GM21390 (cell line): ENCODE data around the gene VSIG1.

Experiments used
- ATAC-seq: cut with Tn5 transposase; IDR thresholded peaks from one replicate; pipeline ENCODE4 v1.9.1; 2021; ENCODE audit not compliant: unreplicated experiment

The VSIG1 gene

DNA sequence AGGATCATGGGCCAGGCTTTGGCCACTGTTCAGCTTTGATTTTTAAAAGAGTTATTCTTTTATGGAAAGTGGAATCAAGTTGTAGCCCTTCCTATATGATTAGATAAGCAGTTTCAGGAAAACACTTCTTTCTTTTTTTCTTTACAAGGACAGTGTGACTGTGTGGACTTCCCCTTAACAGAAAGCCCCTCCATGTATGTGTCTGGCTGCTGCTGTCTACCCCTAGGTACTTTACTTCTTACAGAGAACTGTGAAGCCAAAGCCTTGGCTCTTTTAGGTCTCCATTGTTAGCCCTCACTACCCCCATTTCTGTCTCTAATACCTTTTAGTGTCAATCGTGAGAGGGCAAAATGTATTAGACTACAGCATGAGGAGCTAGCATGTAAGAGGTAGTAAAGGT, 19.1 kb downstream of the VSIG1 start:
- ATAC-seq, result no peak

DNA sequence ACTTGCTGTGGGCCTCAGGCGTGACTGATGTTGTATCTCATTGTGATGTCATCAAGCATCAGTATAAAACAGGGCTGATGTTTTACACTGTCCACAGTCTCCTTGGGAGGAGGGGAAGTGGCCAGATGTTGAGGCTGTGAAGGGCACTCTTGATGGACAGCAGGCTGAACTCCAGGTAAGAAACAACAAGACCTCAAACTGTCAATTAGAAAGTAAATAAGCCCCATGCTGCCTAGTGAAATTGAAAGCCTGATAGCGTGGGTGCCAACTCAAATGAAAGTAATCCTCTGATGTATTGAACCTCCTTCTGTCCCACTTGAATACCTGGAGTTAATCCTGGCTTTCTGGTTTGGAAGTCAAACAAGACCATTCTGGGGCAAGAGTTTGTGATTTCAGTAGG, 19.7 kb downstream of the VSIG1 start:
- no peak for ATAC-seq

DNA sequence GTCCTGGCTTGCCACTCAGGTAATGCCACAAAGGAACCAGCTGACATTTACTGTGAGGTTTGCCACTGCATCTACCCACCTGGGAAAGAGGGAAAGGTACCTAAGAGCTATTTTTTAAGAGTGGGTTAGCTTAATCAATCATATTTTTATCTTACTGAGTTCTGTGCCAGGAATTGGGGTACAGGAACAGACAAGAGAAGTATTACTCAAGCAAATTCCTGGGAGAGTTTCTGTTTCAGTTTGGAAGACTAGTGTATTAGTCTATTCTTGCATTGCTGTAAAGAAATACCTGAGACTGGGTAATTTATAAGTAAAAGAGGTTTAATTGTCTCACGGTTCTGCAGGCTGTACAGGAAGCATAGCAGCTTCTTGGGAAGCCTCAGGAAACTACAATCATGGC, 23.3 kb downstream of the VSIG1 start:
- no peak for ATAC-seq

DNA sequence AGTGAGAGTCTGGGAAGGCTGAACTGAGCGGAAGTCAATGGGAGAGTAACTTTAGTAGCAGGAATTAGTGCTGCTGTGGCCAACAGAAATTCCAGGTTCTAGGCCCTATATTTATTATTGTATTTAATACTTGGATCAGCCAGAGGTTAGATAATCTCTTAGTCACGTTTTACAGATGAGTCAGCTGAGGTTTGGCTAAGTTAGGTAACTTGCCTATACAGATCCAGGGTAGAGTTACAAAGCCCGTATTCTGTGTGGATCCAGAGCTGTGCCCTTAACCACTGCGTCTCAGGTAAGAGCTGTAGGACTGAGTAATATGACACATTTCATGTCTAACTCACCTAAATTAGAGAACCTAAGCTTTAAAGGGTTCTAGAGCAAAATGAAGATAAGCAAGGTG, 26.0 kb downstream of the VSIG1 start:
- no peak for ATAC-seq

DNA sequence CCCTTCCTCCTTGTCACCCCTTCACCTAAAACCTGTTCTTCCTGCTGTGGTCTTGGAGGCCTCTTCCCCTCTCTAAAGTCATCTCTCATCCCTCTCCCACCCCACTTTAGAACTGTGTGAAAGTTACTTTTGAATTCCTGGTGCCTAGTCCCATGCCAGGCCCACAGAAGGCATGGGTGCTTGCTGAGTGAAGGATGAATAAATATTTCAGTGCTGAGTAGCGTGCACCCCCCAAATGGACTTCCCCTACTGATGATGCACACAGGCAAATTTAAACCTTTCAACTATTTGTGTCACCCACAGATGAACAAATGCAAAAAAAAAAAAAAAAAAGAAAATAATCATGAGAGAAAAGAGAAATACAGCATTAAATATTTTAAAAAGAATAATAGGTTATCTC, 26.7 kb downstream of the VSIG1 start:
- peak; percentile 13 for ATAC-seq

DNA sequence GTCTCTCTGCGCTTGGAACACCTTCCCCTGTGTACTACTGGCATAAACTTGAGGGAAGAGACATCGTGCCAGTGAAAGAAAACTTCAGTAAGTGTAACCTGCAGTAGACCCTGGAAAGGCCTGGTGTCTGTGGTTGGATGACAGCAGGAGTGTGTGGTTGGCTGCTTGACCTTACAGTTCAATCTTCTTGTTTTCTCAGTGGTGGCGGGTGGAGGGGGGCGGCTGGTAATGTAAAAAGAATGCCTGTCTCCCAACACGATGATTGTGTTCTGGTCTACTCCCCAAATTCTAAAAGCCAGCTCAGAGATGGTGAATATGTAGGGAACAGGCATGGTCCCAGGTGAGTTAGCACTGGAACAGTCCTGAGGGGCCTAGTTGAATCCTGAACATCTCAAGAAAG, 27.9 kb downstream of the VSIG1 start:
- ATAC-seq, result no peak

DNA sequence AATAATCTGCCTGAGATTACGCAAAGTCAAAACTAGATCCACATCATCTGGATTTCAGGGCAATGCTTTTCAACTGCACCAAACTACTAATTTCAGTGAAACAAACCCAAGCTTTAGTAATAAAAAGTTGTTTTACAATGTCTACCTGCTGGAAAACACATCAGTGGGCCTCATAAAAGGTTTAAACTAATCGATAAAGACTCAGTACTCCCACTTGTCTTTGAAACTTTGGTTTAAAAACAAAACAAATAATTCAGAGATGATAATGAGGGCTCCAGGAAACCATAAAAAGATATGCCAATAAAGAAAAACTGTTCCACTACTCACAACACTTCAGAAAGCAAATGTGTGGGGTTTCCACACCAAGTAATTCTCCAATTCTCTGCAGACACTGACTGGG, 36.2 kb downstream of the VSIG1 start:
- ATAC-seq, result no peak

DNA sequence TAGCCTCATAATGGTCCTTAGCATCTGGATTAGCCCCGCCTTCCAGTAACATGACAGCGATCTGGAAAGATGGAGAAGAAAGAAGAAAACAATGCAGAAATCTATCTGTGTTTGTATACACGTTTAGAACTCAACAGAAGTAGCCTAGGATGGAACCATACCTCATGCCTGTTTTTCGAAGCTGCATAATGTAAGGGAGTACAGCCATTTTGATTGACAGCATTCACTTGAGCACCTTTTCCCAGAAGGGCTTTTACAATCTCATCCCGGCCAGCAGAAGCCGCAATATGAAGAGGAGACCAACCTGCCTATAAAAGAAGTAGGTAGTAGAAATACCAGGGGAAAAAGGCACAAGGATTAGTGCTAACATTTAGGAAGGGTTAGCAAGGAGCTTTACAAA, 42.9 kb downstream of the VSIG1 start:
- no peak for ATAC-seq

DNA sequence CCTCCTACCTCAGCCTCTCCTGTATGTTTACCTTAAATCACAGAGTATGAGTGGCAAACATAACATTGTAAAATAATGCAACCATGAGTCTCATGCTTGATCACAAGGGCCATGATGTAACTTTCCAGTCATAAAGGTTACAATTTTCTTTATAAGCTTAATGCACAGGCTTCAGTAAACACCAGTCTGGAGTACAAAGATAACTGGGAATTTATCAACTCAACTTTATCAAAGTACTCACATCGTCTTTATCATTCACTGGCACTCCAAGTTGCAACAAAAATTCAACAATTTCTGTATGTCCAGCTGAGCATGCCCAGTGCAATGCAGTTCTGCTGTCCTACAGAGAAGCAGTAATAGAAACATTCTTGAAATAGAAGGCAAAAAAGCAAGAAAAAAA, 43.6 kb downstream of the VSIG1 start:
- ATAC-seq, result no peak

DNA sequence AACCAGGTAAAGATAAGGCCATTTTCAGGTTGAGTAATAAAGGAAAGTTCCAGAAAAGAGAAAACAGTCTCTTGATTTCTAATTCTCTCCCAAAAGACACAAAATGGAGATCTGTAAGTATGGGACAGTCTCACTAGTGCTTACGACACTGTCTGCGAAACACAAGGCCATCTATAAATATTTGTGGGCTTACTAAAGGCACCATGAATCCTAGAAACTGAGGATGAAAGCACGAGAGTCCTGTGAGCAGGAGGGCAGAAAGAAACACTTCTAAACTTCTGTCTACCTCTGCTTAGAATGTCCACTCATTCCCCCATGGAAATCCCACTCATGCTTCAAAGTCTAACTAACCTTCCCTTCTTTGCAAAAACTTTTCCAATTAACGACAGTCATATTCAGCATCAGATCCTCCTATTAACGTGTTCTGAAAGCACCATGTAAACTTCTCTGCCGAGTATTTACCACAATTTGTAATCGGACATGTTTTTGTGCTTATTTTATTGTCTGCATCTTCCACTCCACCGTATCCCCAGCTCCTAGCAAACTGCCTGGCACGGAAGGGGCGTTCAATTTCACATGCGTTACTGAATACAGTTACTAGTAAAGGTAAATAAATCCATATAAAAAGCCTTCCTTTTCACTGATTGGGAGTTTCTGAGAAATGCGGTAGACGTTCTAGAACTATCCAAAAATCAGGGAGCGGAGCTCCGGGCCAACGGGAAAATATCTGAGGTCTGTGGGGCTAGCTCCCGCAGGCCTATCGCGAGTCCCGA, 45.8 kb downstream of the VSIG1 start:
- peak; percentile 1 for ATAC-seq

DNA sequence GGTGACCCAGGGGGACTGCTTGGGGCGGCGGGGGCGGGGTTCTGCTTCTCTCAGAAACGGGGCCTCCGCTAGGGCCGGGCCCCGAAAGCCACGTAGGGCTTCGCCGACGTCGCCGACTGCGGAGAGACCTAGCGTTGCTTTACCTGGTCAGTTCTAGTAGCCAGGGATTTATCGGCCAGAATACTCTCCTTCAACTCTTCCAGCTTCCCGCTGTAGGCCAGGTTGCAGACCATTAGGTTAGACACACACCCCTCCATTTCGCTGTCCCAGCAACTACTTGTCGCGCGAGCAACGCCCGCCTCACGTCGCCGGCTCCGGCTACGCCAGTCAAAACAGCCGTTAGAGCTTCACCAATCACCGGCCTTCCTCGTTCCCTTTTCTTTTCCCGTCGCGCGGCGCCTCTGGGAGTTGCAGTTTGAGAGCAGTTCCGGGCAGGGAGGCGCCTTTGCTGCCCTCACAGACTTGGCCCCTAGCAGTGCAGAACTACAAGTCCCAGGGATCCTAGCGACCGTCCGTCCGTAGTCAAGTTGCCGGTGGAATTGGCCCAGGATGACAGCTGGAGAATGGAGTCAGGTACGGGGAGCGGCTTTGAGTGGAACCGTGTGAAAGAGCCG, 46.5 kb downstream of the VSIG1 start, which contains the start of the genes ATG4A and PSMD10:
TSS of gene ATG4A (plus strand) at position 515 of the 614 bp plus-strand sequence. CDS start at position 564, 49 bp downstream.
TSS of gene PSMD10 (minus strand) at position 279 of the 614 bp plus-strand sequence. CDS start at position 257, 22 bp downstream.
- ATAC-seq, result peak; percentile 95

DNA sequence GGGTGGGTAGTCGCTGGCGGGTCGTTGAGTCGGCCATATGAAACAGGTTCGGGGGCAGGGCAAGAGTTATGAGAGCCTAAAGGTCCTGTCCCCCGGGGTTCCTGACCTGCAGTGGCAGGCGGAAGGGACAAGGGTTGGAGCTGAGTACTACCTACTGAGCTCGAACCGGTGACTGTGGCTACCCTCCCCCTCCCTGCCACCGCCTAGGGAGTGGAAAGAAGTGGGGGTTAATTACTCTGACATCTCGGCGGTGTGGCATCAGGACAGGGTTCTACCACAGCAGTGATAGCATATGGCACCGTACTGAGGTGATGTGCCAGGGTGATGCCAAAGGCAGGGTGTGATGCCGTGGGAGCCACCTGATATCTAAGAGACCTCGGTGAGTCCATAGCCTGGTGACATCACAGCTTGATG, 47.0 kb downstream of the VSIG1 start:
- peak; percentile 40 for ATAC-seq

DNA sequence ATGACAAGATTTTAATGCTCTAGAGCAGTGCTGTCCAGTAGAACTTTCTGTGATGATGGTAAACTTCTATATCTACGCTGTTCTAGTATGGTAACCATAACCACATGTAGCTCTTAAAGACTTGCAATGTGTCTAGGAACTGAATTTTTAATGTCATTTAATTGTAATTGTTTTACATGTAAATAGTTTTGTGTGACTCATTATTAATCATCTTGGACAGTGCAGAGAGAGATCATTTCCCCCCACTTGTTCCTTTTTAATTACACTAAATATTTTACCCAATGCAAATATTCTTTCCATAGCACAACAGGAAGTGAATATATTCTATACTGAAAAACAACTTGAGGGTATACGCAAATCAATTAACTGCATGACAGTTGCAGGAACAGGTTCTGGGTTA, 52.5 kb downstream of the VSIG1 start:
- no peak for ATAC-seq

DNA sequence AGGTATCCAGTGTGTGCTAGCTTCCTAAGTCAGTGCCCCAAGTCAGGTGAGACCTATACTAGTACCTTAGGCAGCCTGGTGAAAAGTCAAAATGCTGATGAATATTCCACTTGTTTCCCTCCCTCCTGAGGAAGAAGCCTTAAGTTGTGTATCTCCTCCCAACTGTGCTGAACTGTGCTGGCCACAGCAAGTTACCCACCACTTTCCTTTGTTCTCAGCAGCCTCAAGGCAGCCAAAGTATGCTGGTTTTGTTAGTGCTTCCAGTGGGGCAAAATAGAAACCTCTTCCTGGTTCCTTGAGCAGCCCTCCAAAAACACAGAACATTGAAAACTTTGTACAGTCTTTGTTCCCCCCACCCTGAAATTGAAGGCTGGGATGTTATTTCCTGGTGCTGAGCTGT, 60.6 kb downstream of the VSIG1 start:
- ATAC-seq, result no peak

DNA sequence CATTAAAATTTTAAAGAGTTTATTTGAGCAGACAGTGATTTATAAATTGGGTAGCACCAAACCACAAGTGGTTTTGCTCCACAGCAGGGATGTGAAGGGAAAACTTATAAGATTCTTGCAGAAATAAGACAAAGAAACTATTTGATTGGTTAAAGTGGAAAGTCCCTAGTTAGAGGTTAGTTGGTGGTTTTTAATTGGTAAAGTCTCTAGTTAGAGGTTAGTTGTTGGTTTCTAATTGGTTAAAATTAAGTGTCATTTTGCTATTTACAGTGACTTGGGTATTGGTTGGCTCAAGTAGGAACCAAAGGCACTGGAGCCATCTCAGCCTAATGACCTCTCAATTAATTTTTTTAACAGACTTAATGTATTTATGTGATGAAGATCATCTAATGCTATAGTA, 69.7 kb downstream of the VSIG1 start:
- no peak for ATAC-seq

DNA sequence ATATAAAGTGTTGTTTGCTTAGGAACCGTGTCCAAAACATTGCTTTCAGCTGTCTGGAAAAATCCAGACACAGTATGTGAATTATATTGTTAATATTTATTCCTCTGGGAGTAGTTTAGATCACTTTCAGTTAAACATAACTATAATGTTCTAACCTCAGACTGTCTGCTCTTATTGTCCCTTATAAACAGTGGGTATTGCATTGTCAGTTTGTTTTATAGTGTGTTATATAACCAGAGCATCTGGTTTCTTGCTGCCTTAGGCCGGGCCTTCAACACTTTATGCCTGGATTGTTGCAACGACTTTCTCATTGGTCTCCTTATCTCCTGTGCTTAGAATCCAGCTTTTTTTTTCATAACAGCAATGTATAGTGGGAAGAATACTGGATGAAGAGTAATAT, 73.1 kb downstream of the VSIG1 start:
- ATAC-seq, result no peak

DNA sequence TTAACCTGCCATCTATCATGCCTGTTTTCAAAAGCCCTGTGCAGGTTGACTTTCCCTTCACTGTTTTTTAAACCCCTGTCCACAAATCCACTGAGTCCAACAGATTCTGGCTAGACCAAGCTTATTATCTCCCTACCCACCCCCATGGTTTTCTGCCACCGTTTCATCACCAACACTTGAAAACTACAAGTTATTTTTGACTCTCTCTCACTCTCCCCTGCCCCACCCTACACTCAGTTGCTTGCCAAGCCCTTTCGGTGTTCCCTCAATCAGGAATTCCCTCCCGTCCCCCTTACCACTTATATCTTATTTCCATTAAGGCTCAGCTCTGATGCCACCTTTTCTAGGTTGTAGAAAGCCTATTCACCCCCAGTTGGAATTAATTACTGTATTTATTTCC, 76.4 kb downstream of the VSIG1 start:
- no peak for ATAC-seq

DNA sequence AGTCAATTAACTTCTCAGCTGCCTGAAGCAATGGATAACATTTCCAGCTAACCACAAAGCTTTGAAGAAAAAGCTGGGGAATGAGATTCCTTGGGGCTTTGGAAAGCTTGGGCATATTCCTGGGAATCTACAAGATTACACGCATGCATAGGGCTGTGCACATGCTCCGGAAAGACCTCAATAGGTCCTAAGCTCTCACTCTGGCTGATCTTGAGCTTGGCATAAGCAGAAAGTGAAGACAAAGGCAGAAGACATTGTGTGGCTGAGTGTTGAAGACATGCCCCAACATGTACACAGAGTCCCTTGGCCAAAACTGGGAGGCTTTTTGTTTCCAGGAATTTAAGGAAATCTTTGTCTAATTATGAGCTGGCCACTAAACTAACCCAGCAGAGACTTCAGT, 77.9 kb downstream of the VSIG1 start:
- no peak for ATAC-seq

DNA sequence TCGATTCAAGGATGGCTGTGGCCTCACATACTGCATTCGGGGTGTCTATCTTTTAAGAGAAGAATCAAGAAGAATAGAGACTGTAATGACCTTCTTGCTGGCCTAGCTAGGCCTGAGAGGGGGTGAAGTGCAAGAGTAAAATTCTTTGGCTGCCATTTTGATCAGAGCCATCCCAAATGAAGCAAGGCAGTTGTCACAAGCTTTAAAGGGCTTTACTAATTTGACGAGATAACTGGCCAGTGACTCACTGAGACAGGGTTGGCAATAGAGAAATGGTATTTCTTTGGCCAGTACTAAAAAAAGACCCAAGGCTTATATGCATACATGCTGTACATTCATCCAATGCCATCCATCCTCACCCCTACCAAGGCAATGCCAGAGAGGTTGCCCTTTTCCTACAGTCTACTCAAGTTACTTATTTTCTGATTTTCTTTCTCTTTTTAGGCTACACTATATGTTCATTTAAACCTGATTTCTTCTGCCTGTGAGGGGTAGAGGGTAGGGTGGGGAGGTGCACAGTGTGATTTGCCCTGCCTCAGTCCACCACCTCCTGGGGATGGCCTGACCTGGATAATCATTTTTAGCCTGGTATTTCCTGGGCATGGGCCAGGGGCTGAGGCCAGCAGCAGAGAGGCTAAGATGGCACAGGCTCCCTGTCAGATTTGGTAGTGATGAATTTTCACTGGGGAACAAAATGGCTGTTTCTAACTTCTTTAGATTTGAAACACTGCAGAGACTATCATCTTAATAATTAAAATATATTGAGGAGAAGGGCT, 78.9 kb downstream of the VSIG1 start:
- ATAC-seq, result no peak

DNA sequence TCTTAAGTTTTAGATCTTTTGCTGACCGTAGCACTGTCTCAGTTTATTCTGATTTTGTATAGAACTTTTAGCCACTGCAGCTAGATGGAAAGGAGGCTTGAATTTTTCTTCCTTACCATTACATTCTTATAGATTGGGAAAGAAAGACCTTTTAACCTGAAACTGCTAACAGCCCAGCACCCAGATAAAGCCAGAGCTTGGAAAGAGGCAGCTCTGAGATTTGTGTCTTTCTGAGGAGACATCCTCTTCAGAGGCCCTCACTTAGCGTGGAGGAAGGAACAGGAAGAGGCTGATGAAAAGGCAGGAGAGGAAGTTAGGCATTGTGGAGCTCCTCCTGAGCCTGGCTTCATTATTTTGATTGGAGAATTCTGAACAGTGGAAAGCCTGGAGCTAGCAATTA, 81.8 kb downstream of the VSIG1 start:
- no peak for ATAC-seq

DNA sequence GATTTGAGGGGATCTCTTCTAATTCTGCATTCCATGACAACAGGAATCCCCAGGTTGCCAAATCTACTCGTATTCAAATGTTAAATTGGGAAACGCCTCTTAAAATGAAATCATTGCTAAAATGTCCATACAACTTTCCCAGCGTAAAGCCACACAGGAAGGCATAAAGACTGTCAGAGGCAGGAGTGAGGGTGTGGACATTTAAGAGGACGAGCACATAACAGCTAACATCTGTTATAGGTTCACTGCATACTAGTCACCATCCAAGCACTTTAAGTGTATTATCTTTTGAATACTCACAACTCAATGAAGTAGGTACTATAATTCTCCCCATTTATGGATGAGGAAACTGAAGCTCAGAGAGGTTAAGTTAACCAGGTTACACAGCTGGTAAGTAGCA, 82.3 kb downstream of the VSIG1 start:
- ATAC-seq, result no peak
